ENCODE measurements around the gene ABCA2. TPM values are rescaled to one million over a fixed set of nuclear protein-coding genes. Genes with fewer than 3 reads are reported as not detected.

ABCA2 gene
- total RNA-seq, 1 experiment from 2014 or later = 22.4 TPM

DNA sequence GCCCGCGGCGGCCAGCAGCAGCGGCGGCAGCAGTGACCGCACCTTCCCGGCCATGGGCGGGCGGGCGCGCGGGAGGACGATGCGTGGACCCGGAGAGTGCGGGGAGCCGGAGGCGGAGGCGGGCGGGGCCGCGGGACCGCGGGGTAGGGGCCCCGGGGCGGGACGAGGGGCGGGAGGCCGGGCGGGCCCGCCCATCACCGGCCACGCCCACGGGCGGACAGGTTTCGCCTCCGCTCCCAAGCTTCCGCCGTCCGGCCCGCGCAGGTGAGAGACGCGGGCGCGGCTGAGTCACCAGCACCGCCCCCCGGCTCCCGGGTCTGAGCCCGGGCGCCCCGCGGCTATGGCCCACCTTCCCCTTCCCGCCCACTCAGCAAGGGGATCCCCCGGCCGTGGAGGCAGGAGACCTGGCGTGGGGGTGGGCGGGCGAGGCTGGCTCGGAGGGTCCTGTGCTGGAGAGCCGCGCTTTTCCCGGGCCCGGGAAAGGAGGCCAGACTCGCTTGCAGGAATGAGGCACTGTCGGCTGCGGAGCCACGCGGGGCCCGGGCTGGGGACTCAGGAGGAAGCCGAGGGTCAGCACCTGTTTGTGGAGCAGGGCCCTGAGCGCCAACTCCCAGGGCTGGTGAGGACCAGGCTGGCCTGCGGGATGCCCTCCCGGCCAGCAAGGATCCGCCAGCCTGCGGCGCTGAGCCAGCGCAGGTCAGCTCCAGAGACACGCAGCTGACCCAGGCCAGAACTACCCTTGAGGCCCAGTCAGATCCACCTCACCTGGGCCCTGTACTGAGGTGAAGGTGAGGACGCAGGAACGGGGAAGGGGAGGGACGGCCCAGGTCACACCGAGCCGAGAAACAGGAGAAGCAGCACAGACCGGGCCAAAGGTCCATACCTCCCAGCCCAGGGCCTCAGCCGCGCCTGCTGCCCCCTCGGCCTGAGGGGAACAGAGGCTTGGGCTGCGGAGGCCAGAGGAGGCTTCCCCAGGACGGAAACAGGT, 26.2 kb upstream of the ABCA2 start, which contains the start of gene ENTPD2:
TSS of gene ENTPD2 (minus strand) at position 118 of the 988 bp plus-strand sequence. CDS start at position 54, 64 bp downstream.
- Histone ChIP-seq H4K91ac (ENCODE audit: insufficient read length, low read depth, low read length) (no peak within 1 kb of the TSS), H3K4ac (ENCODE audit: low read depth, low read length) (no peak within 1 kb of the TSS), H3K23me2 (ENCODE audit: insufficient read length, low read depth, low read length, poor library complexity, severe bottlenecking) (peaks cover 6% of the 10 kb centered on the region), H3K27me3 (ENCODE audit: insufficient read depth, low read length) (peaks cover 2% of the 10 kb centered on the region; the same call in 1 of the 2 replicates), H4K5ac (ENCODE audit: insufficient read length, low read depth, low read length) (no peak within 1 kb of the TSS), H2BK15ac (ENCODE audit: low read depth, low read length) (no peak within 1 kb of the TSS), H3K56ac (ENCODE audit: insufficient read length, low read depth, low read length) (no peak within 1 kb of the TSS), H2AFZ (ENCODE audit: low read length) (no peak within 1 kb of the TSS), H3K14ac (ENCODE audit: insufficient read depth, low read length) (no peak within 1 kb of the TSS; the same call in 1 of the 2 replicates), H2BK12ac (ENCODE audit: insufficient read length, low read depth, low read length) (no peak within 1 kb of the TSS), H2BK20ac (ENCODE audit: low read depth, low read length, poor library complexity, severe bottlenecking) (no peak within 1 kb of the TSS), H4K8ac (replicated peaks; ENCODE audit: insufficient read length, low read depth, low read length) (no peak within 1 kb of the TSS), H3K4me2 (ENCODE audit: insufficient read depth, insufficient read length, low read length) (peak within 1 kb of the TSS; percentile 49), H3K4me1 (ENCODE audit: insufficient read depth, low read length) (no peaks in the 10 kb centered on the region), H3K79me1 (ENCODE audit: insufficient read depth, low read depth, low read length, poor library complexity, severe bottlenecking) (no peaks in the 10 kb centered on the region), H2BK5ac (ENCODE audit: insufficient read length, low read length) (no peak within 1 kb of the TSS), H3K18ac (ENCODE audit: insufficient read length, low read depth, low read length) (no peak within 1 kb of the TSS), H3K23ac (ENCODE audit: insufficient read length, low read depth, low read length) (no peak within 1 kb of the TSS), H2BK120ac (ENCODE audit: low read depth, low read length, poor library complexity, severe bottlenecking) (no peak within 1 kb of the TSS), H3K27ac (ENCODE audit: insufficient read length, low read depth, low read length) (no peak within 1 kb of the TSS), H3T11ph (ENCODE audit: low read length) (no peak within 1 kb of the TSS), H3K9me3 (ENCODE audit: control insufficient read depth, low read depth, low read length) (no peaks in the 10 kb centered on the region), H3K79me2 (ENCODE audit: insufficient read depth, low read length) (no peaks in the 10 kb centered on the region), H2AK5ac (ENCODE audit: insufficient read length, low read length) (no peak within 1 kb of the TSS), H3K9ac (ENCODE audit: extremely low read depth, insufficient read length, low read length) (no peak within 1 kb of the TSS), H4K20me1 (ENCODE audit: control insufficient read depth, insufficient read depth, insufficient read length) (no peaks in the 10 kb centered on the region)
- TF ChIP-seq, protein P1, sequence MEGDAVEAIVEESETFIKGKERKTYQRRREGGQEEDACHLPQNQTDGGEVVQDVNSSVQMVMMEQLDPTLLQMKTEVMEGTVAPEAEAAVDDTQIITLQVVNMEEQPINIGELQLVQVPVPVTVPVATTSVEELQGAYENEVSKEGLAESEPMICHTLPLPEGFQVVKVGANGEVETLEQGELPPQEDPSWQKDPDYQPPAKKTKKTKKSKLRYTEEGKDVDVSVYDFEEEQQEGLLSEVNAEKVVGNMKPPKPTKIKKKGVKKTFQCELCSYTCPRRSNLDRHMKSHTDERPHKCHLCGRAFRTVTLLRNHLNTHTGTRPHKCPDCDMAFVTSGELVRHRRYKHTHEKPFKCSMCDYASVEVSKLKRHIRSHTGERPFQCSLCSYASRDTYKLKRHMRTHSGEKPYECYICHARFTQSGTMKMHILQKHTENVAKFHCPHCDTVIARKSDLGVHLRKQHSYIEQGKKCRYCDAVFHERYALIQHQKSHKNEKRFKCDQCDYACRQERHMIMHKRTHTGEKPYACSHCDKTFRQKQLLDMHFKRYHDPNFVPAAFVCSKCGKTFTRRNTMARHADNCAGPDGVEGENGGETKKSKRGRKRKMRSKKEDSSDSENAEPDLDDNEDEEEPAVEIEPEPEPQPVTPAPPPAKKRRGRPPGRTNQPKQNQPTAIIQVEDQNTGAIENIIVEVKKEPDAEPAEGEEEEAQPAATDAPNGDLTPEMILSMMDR (conservative IDR thresholded peaks at IDR 0.05) = no peak
- WGBS (ENCODE audit: extremely low coverage, insufficient read length, low lambda C conversion rate) = no CpG with 5 or more reads among the region's 90 CpGs
- peaks cover 2 to 11% of the 10 kb centered on the region in 2 experiments for H3K4me1 Mint-ChIP-seq
- H3K9me3 Mint-ChIP-seq = no peaks in the 10 kb centered on the region
- DNase-seq = peak; percentile 71
- H3K36me3 Mint-ChIP-seq (ENCODE audit: insufficient read depth in 1 of 3, low read depth in 3 of 3) = no peaks in the 10 kb centered on the region
- H3K27ac Mint-ChIP-seq = no peak within 1 kb of the TSS; a peak in 1 of 7 replicates
- H3K27me3 Mint-ChIP-seq (ENCODE audit: low read depth) = peaks cover 71% of the 10 kb centered on the region
- peak within 1 kb of the TSS; percentile 25 to 64 for H3K4me3 Mint-ChIP-seq

All from H9 (cell line).